Keratinocyte (primary cell): Measurements from ENCODE around the gene OR5D18. TPM values are rescaled to one million over a fixed set of nuclear protein-coding genes. Genes with fewer than 3 reads are reported as not detected.

Experiments used
- DNase-seq: peaks from one replicate; pipeline ENCODE4 v3.0.0-alpha.2; 2011; ENCODE audit warnings: low read depth, missing footprints, low spot score
- FAIRE-seq: peaks from 2 replicates; lab custom pipeline; 2011; peaks lifted over from hg19 to GRCh38; lab: Jason Lieb, UNC
- H2AFZ ChIP-seq: 2 replicates; pipeline ENCODE4 v1.6.0; 2012; ENCODE audit warnings: low read length, control low read depth, inconsistent platforms; ENCODE audit not compliant: control insufficient read depth
- H3K27ac ChIP-seq: 2 replicates; pipeline ENCODE4 v1.5.1; 2011; ENCODE audit warnings: low read length; ENCODE audit not compliant: control insufficient read depth, insufficient read depth
- H3K27me3 ChIP-seq: 3 replicates; pipeline ENCODE4 v1.6.0; 2011; ENCODE audit warnings: low read length; ENCODE audit not compliant: control insufficient read depth, insufficient read depth; ENCODE audit errors: extremely low read depth
- H3K36me3 ChIP-seq, 2 experiments: 2 replicates in 1 of 2; 3 replicates in 1 of 2; pipeline ENCODE4 v1.5.1; 2011; ENCODE audit warnings: low read length in 2 of 2, mild to moderate bottlenecking in 1 of 2; ENCODE audit not compliant: control insufficient read depth in 2 of 2, insufficient read depth in 2 of 2; ENCODE audit errors: extremely low read depth in 1 of 2
- H3K4me1 ChIP-seq: 3 replicates; pipeline ENCODE4 v1.5.1; 2011; ENCODE audit warnings: low read length; ENCODE audit not compliant: control insufficient read depth, insufficient read depth; ENCODE audit errors: extremely low read depth
- H3K4me2 ChIP-seq: 3 replicates; pipeline ENCODE4 v1.6.0; 2011; ENCODE audit warnings: low read depth, low read length; ENCODE audit not compliant: control insufficient read depth, insufficient read depth; ENCODE audit errors: extremely low read depth
- H3K4me3 ChIP-seq, 3 experiments: fragments of 200-600 bp in 1 of 3; sonication (generic) in 1 of 3; 2 replicates in 2 of 3; 3 replicates in 1 of 3; pipeline ENCODE4 v1.5.1; 2011 to 2016; ENCODE audit warnings: low read length in 3 of 3, mild to moderate bottlenecking in 3 of 3, control low read depth in 2 of 3, inconsistent platforms in 1 of 3, low read depth in 1 of 3, mixed read lengths in 1 of 3, mixed run types in 1 of 3, moderate library complexity in 1 of 3; ENCODE audit not compliant: control insufficient read depth in 2 of 3, insufficient read depth in 2 of 3; ENCODE audit errors: extremely low read depth in 1 of 3
- H3K79me2 ChIP-seq: 2 replicates; pipeline ENCODE4 v1.6.0; 2012; ENCODE audit warnings: low read length; ENCODE audit not compliant: control insufficient read depth, insufficient read depth
- H3K9ac ChIP-seq: 3 replicates; pipeline ENCODE4 v1.6.0; 2011; ENCODE audit warnings: low read length; ENCODE audit not compliant: control insufficient read depth, insufficient read depth; ENCODE audit errors: extremely low read depth
- H3K9me1 ChIP-seq: 3 replicates; pipeline ENCODE4 v1.6.0; 2011; ENCODE audit warnings: low read length; ENCODE audit not compliant: control insufficient read depth, insufficient read depth; ENCODE audit errors: extremely low read depth
- H3K9me3 ChIP-seq: 2 replicates; pipeline ENCODE4 v1.5.1; 2012; ENCODE audit warnings: low read depth, low read length; ENCODE audit not compliant: control insufficient read depth
- H4K20me1 ChIP-seq: 3 replicates; pipeline ENCODE4 v1.6.0; 2011; ENCODE audit warnings: low read length; ENCODE audit not compliant: control insufficient read depth, insufficient read depth; ENCODE audit errors: extremely low read depth
- CTCF ChIP-seq, 3 experiments: IDR thresholded peaks in 1 of 3; conservative IDR thresholded peaks in 1 of 3; optimal IDR thresholded peaks in 1 of 3; 2 replicates in 2 of 3; 3 replicates in 1 of 3; pipeline versions ENCODE3 to v1.5.1; 2011; ENCODE audit warnings: low read length in 3 of 3, mild to moderate bottlenecking in 3 of 3, moderate library complexity in 2 of 3, control low read depth in 1 of 3, inconsistent platforms in 1 of 3; ENCODE audit not compliant: insufficient read depth in 2 of 3; ENCODE audit errors: extremely low read depth in 1 of 3
- EZH2 ChIP-seq: IDR thresholded peaks from one replicate; pipeline ENCODE4 v1.6.1; 2012; ENCODE audit warnings: inconsistent platforms, mild to moderate bottlenecking, low read length, moderate library complexity
- dilution Hi-C: fragments of 300-500 bp; cut with MboI; formaldehyde crosslinking; loops from one replicate; pipeline ENCODE4 v1.7.0; 2020; ENCODE audit warnings: low sequenced_read_pairs; ENCODE audit not compliant: extremely low pct_ligation_motif_present
- polyA plus RNA-seq, 5 experiments: library from polyadenylated mRNA; depleted of rRNA in 3 of 5; stranded (reverse) in 3 of 5; stranded (forward) in 1 of 5; unstranded in 1 of 5; fragments of >200 nt; gene quantifications; 1 replicate in 1 of 5; 2 replicates in 3 of 5; 3 replicates in 1 of 5; pipeline versions ENCODE4 v1.2.1 to v1.2.3, GENCODE V29; 2011 to 2012; ENCODE audit warnings: missing spikeins in 2 of 5, low read depth in 1 of 5, low replicate concordance in 1 of 5

The OR5D18 gene
- polyA plus RNA-seq, 1 donor (not counting 4 experiments of a cell fraction or from before 2014, with no cell fraction given) = not detected

- H3K36me3 ChIP-seq = no peaks in the 10 kb centered on the region
- H3K9me1 ChIP-seq = no peaks in the 10 kb centered on the region
- no peak within 1 kb of the TSS for H3K9ac ChIP-seq
- H3K79me2 ChIP-seq = no peaks in the 10 kb centered on the region
- dilution Hi-C loops = no loop called here
- peaks cover 2% of the 10 kb centered on the region for H3K9me3 ChIP-seq
- H4K20me1 ChIP-seq = no peaks in the 10 kb centered on the region
- TF ChIP-seq CTCF (optimal IDR thresholded peaks at IDR 0.05 in 1 of 3, IDR thresholded peaks at IDR 0.05 in 1 of 3, conservative IDR thresholded peaks at IDR 0.05 in 1 of 3; ENCODE audit: extremely low read depth in 1 of 3, insufficient read depth in 2 of 3, low read length in 3 of 3) = no peak
- TF ChIP-seq EZH2 = no peak
- no peak within 1 kb of the TSS for H3K27ac ChIP-seq
- no peak within 1 kb of the TSS for H3K4me2 ChIP-seq
- H3K4me1 ChIP-seq = no peaks in the 10 kb centered on the region
- no peak within 1 kb of the TSS for H3K4me3 ChIP-seq
- FAIRE-seq (no peak), DNase-seq (no peak)
- H3K27me3 ChIP-seq = no peaks in the 10 kb centered on the region
- no peak within 1 kb of the TSS for H2AFZ ChIP-seq
Measured at GRCh38 chr11:55795256-55795655, 24.2 kb upstream of the OR5D18 start, which contains the start of gene OR5D14. TSS of gene OR5D14 (plus strand) at chr11:55795556. CDS start at chr11:55795556, 0 bp downstream.

DNA sequence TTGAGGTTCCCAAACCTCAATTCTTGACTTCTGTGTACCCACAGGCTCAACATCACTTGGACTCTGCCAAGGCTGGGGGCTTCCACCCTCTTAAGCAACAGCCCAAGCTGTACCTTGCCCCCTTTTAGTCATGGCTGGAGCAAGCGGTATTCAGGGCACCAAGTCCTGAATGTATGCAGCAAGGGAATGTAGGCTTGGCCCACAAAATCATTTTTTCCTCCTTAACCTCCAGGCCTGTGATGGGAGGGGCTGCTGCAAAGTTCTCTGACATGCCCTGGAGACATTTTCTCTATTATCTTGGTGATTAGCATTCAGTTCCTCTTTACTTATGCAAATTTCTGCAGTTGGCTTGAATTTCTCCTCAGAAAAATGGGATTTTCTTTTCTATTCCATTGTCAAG lies 13.2 kb upstream of the OR5D18 start:
- TF ChIP-seq EZH2 (no peak), CTCF (optimal IDR thresholded peaks at IDR 0.05 in 1 of 3, IDR thresholded peaks at IDR 0.05 in 1 of 3, conservative IDR thresholded peaks at IDR 0.05 in 1 of 3; ENCODE audit: extremely low read depth in 1 of 3, insufficient read depth in 2 of 3, low read length in 3 of 3) (no peak)
- DNase-seq (no peak), FAIRE-seq (no peak)
- dilution Hi-C loops = no loop called here
- Histone ChIP-seq H4K20me1 (no peaks in the 10 kb centered on the region), H3K27me3 (no peaks in the 10 kb centered on the region), H3K4me3 (no peak overlapping the region), H3K36me3 (no peaks in the 10 kb centered on the region), H3K4me1 (no peaks in the 10 kb centered on the region), H3K27ac (no peak overlapping the region), H3K9me1 (no peaks in the 10 kb centered on the region), H3K79me2 (no peaks in the 10 kb centered on the region), H3K9me3 (peaks cover 5% of the 10 kb centered on the region), H2AFZ (no peak overlapping the region), H3K9ac (no peak overlapping the region), H3K4me2 (no peak overlapping the region)
